CD4-positive, alpha-beta memory T cell (primary cell): Measurements from ENCODE around the gene SLC6A13. TPM values are rescaled to one million over a fixed set of nuclear protein-coding genes. Genes with fewer than 3 reads are reported as not detected.
"Not testable (repeated sequence)": the region's sequence is repeated elsewhere in the genome, so short reads cannot be mapped to it uniquely, and the experiment has no call there.

Source experiments
- CTCF ChIA-PET: fragments of 350-600 bp; sonication (Branson Sonifier 250); formaldehyde crosslinking; loops from one replicate; lab custom pipeline; 2021; ENCODE audit warnings: inconsistent platforms; ENCODE audit not compliant: partially characterized antibody; lab: Charles Lee
- POLR2A ChIA-PET: fragments of 350-600 bp; sonication (Branson Sonifier 250); formaldehyde crosslinking; loops from one replicate; lab custom pipeline; 2021; ENCODE audit not compliant: partially characterized antibody; lab: Charles Lee
- DNase-seq, 5 donors: peaks; one replicate each; pipeline versions ENCODE4 v3.0.0 to v3.0.0-alpha.2; 2020 to 2022; ENCODE audit warnings: mixed read lengths in 1 of 5
- H3K27ac ChIP-seq: one replicate; pipeline ENCODE4 v1.7.0; 2013; ENCODE audit warnings: low read depth, low read length
- H3K27me3 ChIP-seq: 2 replicates; pipeline ENCODE4 v1.7.0; 2013; ENCODE audit warnings: mild to moderate bottlenecking, low read length, moderate library complexity; ENCODE audit not compliant: insufficient read depth
- H3K36me3 ChIP-seq: 2 replicates; pipeline ENCODE4 v1.7.0; 2013; ENCODE audit warnings: mild to moderate bottlenecking, low read length, moderate library complexity; ENCODE audit not compliant: insufficient read depth
- H3K4me1 ChIP-seq: 2 replicates; pipeline ENCODE4 v1.7.0; 2013; ENCODE audit warnings: mild to moderate bottlenecking, low read length, moderate library complexity; ENCODE audit not compliant: insufficient read depth
- H3K4me3 ChIP-seq, 2 donors: one replicate each; pipeline ENCODE4 v1.7.0; 2013; ENCODE audit warnings: low read length in 2 of 2, mild to moderate bottlenecking in 1 of 2
- H3K9me3 ChIP-seq, 2 donors: one replicate each; pipeline ENCODE4 v1.7.0; 2013; ENCODE audit warnings: low read length in 2 of 2, control low read depth in 1 of 2; ENCODE audit not compliant: control insufficient read depth in 1 of 2
- H3K27ac Mint-ChIP-seq, 7 donors: one replicate each; pipeline ENCODE4 v1.8.0; 2020 to 2021; ENCODE audit warnings: mixed read lengths in 7 of 7, mild to moderate bottlenecking in 6 of 7, inconsistent platforms in 3 of 7, moderate library complexity in 3 of 7
- H3K27me3 Mint-ChIP-seq, 2 donors: one replicate each; pipeline ENCODE4 v1.8.0; 2020 to 2021; ENCODE audit warnings: mixed read lengths in 2 of 2
- H3K36me3 Mint-ChIP-seq, 2 donors: one replicate each; pipeline ENCODE4 v1.8.0; 2020 to 2021; ENCODE audit warnings: mixed read lengths in 2 of 2, inconsistent platforms in 1 of 2, mild to moderate bottlenecking in 1 of 2
- H3K4me1 Mint-ChIP-seq, 4 donors: one replicate each; pipeline ENCODE4 v1.8.0; 2020 to 2021; ENCODE audit warnings: mixed read lengths in 4 of 4, mild to moderate bottlenecking in 1 of 4
- H3K4me3 Mint-ChIP-seq, 8 donors: one replicate each; pipeline ENCODE4 v1.8.0; 2020 to 2021; ENCODE audit warnings: mixed read lengths in 8 of 8, mild to moderate bottlenecking in 7 of 8, moderate library complexity in 6 of 8, inconsistent platforms in 3 of 8
- H3K9me3 Mint-ChIP-seq, 8 donors: one replicate each; pipeline ENCODE4 v1.8.0; 2020 to 2021; ENCODE audit warnings: mixed read lengths in 8 of 8, mild to moderate bottlenecking in 5 of 8, inconsistent platforms in 3 of 8, moderate library complexity in 1 of 8
- intact Hi-C: fragments of 100-400 bp; cut with micrococcal nuclease; formaldehyde crosslinking; loops from one replicate; pipeline ENCODE4 v1.15.1; 2023
- polyA plus RNA-seq, 2 donors: library from polyadenylated mRNA; unstranded; fragments of 300-500 nt; fragmentation: Illumina TruSeq; gene quantifications; one replicate each; pipeline ENCODE4 v1.2.3, GENCODE V29; 2021
- total RNA-seq, 2 experiments: library from RNA; stranded (reverse); gene quantifications; one replicate each; pipeline ENCODE4 v1.2.3, GENCODE V29; 2021

The SLC6A13 gene
- total RNA-seq (under 1 TPM; 0.32 to 0.75 TPM), polyA plus RNA-seq (under 1 TPM in 1 of 2 donors, not detected in 1; 0.17 TPM)

GRCh38 chr12:262817-263216 lies at the start of gene SLC6A13:
Gene SLC6A13 (minus strand): TSS chr12:262836. CDS start chr12:260052, 2,784 bp downstream.
- ChIA-PET CTCF (no interaction called here), POLR2A (no interaction called here)
- Histone ChIP-seq H3K27me3 (no peaks in the 10 kb centered on the region), H3K9me3 (no peaks in the 10 kb centered on the region), H3K4me1 (no peaks in the 10 kb centered on the region), H3K36me3 (no peaks in the 10 kb centered on the region), H3K4me3 (no peak within 1 kb of the TSS), H3K27ac (no peak within 1 kb of the TSS)
- Mint-ChIP-seq H3K4me3 (no peak within 1 kb of the TSS), H3K36me3 (peaks cover 0 to 3% of the 10 kb centered on the region in 2 donors), H3K4me1 (peaks cover 0 to 4% (median under 1%) of the 10 kb centered on the region in 4 donors), H3K27me3 (peaks cover 3 to 15% of the 10 kb centered on the region in 2 donors), H3K9me3 (peaks cover 0 to 3% (median 0%) of the 10 kb centered on the region in 8 donors), H3K27ac (no peak within 1 kb of the TSS)
- no peak for DNase-seq
- intact Hi-C loops, result no loop called here

- peaks cover 10 to 33% (median 19%) of the 10 kb centered on the region in 4 donors for H3K4me1 Mint-ChIP-seq
- no peaks in the 10 kb centered on the region for H3K9me3 ChIP-seq
- peaks cover 12% of the 10 kb centered on the region for H3K4me1 ChIP-seq
- H3K27me3 ChIP-seq, result no peaks in the 10 kb centered on the region
- intact Hi-C loops, result no loop called here
- ChIA-PET CTCF (no interaction called here), POLR2A (no interaction called here)
- no peak overlapping the region for H3K4me3 ChIP-seq
- H3K9me3 Mint-ChIP-seq, result no peaks in the 10 kb centered on the region
- H3K4me3 Mint-ChIP-seq, result no peak overlapping the region
- peaks cover 88 to 89% of the 10 kb centered on the region in 2 donors for H3K36me3 Mint-ChIP-seq
- no peak overlapping the region for H3K27ac ChIP-seq
- H3K36me3 ChIP-seq, result peaks cover 82% of the 10 kb centered on the region
- H3K27me3 Mint-ChIP-seq, result no peaks in the 10 kb centered on the region
- DNase-seq, result no peak
- H3K27ac Mint-ChIP-seq, result no peak overlapping the region
These were observed 45.9 kb upstream of the SLC6A13 start for GRCh38 chr12:308511-308910.

GRCh38 chr12:307406-307805 lies 44.8 kb upstream of the SLC6A13 start:
- Mint-ChIP-seq H3K36me3 (peaks cover 91 to 92% of the 10 kb centered on the region in 2 donors), H3K4me1 (peaks cover 19 to 42% (median 28%) of the 10 kb centered on the region in 4 donors), H3K27ac (peak overlapping the region in 1 of 7 donors; percentile 52), H3K9me3 (no peaks in the 10 kb centered on the region), H3K27me3 (no peaks in the 10 kb centered on the region), H3K4me3 (no peak overlapping the region)
- ChIA-PET POLR2A (no interaction called here), CTCF (no interaction called here)
- no peak for DNase-seq
- peaks cover 23% of the 10 kb centered on the region for H3K4me1 ChIP-seq
- H3K27ac ChIP-seq, result no peak overlapping the region
- H3K9me3 ChIP-seq, result no peaks in the 10 kb centered on the region
- H3K4me3 ChIP-seq, result no peak overlapping the region
- peaks cover 73% of the 10 kb centered on the region for H3K36me3 ChIP-seq
- H3K27me3 ChIP-seq, result no peaks in the 10 kb centered on the region
- intact Hi-C loops, result no loop called here

- Histone ChIP-seq H3K36me3 (peaks cover 48% of the 10 kb centered on the region), H3K27ac (no peak overlapping the region), H3K4me1 (peaks cover 25% of the 10 kb centered on the region), H3K9me3 (no peaks in the 10 kb centered on the region), H3K4me3 (no peak overlapping the region), H3K27me3 (no peaks in the 10 kb centered on the region)
- Mint-ChIP-seq H3K36me3 (peaks cover 92 to 93% of the 10 kb centered on the region in 2 donors), H3K27ac (no peak overlapping the region), H3K27me3 (no peaks in the 10 kb centered on the region), H3K4me3 (no peak overlapping the region), H3K9me3 (peaks cover 0 to 6% (median 0%) of the 10 kb centered on the region in 8 donors), H3K4me1 (peaks cover 43 to 68% (median 53%) of the 10 kb centered on the region in 4 donors)
- POLR2A ChIA-PET, result no interaction called here
- CTCF ChIA-PET, result no interaction called here
- DNase-seq, result no peak
- intact Hi-C loops, result no loop called here
These were observed 42.2 kb upstream of the SLC6A13 start for GRCh38 chr12:304805-305204.

- H3K27ac ChIP-seq, H3K27me3 ChIP-seq, CTCF ChIA-PET, H3K9me3 Mint-ChIP-seq, POLR2A ChIA-PET, H3K27me3 Mint-ChIP-seq, H3K4me3 ChIP-seq, H3K9me3 ChIP-seq, intact Hi-C loops: not testable (repeated sequence)
- peaks cover 25% of the 10 kb centered on the region for H3K4me1 ChIP-seq
- peak overlapping the region in 7 of 8 donors; percentile 4 to 64 (median 37) for H3K4me3 Mint-ChIP-seq
- DNase-seq, result peak in 4 of 5 donors; percentile 2 to 31 (median 18)
- H3K36me3 Mint-ChIP-seq, result peaks cover 92% of the 10 kb centered on the region in 2 donors
- H3K27ac Mint-ChIP-seq, result peak overlapping the region in 6 of 7 donors; percentile 41 to 77 (median 62)
- H3K4me1 Mint-ChIP-seq, result peaks cover 46 to 81% (median 67%) of the 10 kb centered on the region in 4 donors
- peaks cover 37% of the 10 kb centered on the region for H3K36me3 ChIP-seq
These were observed 40.1 kb upstream of the SLC6A13 start for GRCh38 chr12:302766-303165.

GRCh38 chr12:300166-300565 lies 37.5 kb upstream of the SLC6A13 start:
- Mint-ChIP-seq H3K4me3 (peak overlapping the region in 4 of 8 donors; percentile 11 to 49 (median 30)), H3K27ac (peak overlapping the region in 4 of 7 donors; percentile 16 to 84 (median 56)), H3K4me1 (peaks cover 43 to 71% (median 62%) of the 10 kb centered on the region in 4 donors), H3K36me3 (peaks cover 83 to 90% of the 10 kb centered on the region in 2 donors)
- POLR2A ChIA-PET, result interaction anchor here (0.7 kb wide), 1 partner anchor 88 kb away, joined by 4 read pairs; no protein-coding TSS in a partner anchor
- H3K9me3 ChIP-seq, H3K4me3 ChIP-seq, H3K9me3 Mint-ChIP-seq, CTCF ChIA-PET, H3K27ac ChIP-seq, DNase-seq, intact Hi-C loops, H3K27me3 Mint-ChIP-seq, H3K27me3 ChIP-seq: not testable (repeated sequence)
- Histone ChIP-seq H3K36me3 (peaks cover 38% of the 10 kb centered on the region), H3K4me1 (peaks cover 25% of the 10 kb centered on the region)

- not testable (repeated sequence) for H3K27me3 Mint-ChIP-seq
These were observed 36.9 kb upstream of the SLC6A13 start for GRCh38 chr12:299511-299910.

More at GRCh38 chr12:299511-299910, 36.9 kb upstream of the SLC6A13 start:
- DNase-seq, H3K27ac ChIP-seq, H3K9me3 Mint-ChIP-seq, intact Hi-C loops, CTCF ChIA-PET, H3K4me3 ChIP-seq, H3K9me3 ChIP-seq, H3K27me3 ChIP-seq: not testable (repeated sequence)
- H3K36me3 Mint-ChIP-seq, result peaks cover 86 to 92% of the 10 kb centered on the region in 2 donors
- H3K4me1 ChIP-seq, result peaks cover 23% of the 10 kb centered on the region
- H3K36me3 ChIP-seq, result peaks cover 39% of the 10 kb centered on the region
- peak overlapping the region in 1 of 7 donors; percentile 8 for H3K27ac Mint-ChIP-seq
- peak overlapping the region in 1 of 8 donors; percentile 0 for H3K4me3 Mint-ChIP-seq
- POLR2A ChIA-PET, result interaction anchor here (0.7 kb wide), 1 partner anchor 89 kb away, joined by 4 read pairs; no protein-coding TSS in a partner anchor
- peaks cover 44 to 68% (median 58%) of the 10 kb centered on the region in 4 donors for H3K4me1 Mint-ChIP-seq
